D721Med (cell line): ENCODE measurements around the gene AUH.
A peak's percentile ranks its signal among the peaks of the same experiment; 100 is the strongest.

Experiments used
- DNase-seq: peaks from one replicate; pipeline ENCODE4 v3.0.0; 2011; ENCODE audit warnings: low spot score; ENCODE audit not compliant: insufficient read length
- FAIRE-seq: peaks from 2 replicates; lab custom pipeline; 2011; peaks lifted over from hg19 to GRCh38; lab: Jason Lieb, UNC
- CTCF ChIP-seq: IDR thresholded peaks from 2 replicates; pipeline ENCODE4 v1.5.1; 2012; ENCODE audit warnings: mild to moderate bottlenecking, control low read depth; ENCODE audit not compliant: insufficient read depth; ENCODE audit errors: missing control alignments

Gene AUH

GRCh38 chr9:91269907-91270491, 91.7 kb downstream of the AUH start:
- no peak for FAIRE-seq
- TF ChIP-seq CTCF = no peak
- no peak for DNase-seq

- peak; percentile 66 for FAIRE-seq
- TF ChIP-seq CTCF = no peak
- DNase-seq = no peak
Measured at GRCh38 chr9:91266448-91266847, 95.3 kb downstream of the AUH start.

DNA sequence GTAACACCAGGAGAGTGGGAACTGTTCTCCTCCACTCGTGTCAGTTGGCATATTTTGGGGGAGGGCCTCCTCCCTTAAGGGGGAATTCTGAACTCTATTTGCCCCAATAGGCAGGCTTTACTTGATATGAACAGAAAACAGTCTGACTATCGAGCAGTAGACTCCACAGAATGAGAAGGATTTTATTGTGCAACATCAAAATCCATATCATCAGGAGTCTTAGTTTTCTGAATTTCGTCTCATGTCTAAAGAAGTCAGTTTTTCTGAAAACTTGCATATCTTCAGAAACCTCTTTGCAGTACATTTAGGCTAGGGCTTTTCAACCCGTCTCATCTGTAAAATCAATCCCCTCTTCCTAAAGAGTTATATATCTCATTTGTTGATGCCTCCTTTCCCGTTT, 96.2 kb downstream of the AUH start:
- DNase-seq (no peak), FAIRE-seq (no peak)
- no peak for TF ChIP-seq CTCF

- TF ChIP-seq CTCF = no peak
- DNase-seq = no peak
- no peak for FAIRE-seq
Measured at GRCh38 chr9:91261417-91261816, 100.3 kb downstream of the AUH start.

DNA sequence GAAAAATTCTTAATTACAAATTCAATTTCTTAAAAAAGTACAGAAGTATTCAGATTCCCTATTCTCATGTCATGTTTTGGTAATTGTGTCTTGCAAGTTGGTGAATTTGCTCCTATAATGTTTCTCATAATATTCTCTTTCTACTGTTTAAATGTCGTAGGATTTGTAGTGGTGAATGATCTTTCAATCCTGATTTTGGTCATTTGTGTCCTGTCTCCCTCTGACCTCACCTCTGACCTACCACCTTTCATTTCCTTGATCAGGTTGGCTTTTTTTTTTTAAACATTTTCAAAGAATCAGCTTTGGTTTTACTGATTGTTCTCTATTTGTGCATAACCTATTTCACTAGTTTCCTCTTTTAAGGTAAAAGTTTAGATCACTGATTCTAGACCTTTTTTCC, 102.6 kb downstream of the AUH start:
- TF ChIP-seq CTCF = no peak
- FAIRE-seq (no peak), DNase-seq (no peak)

GRCh38 chr9:91258451-91258850, 103.3 kb downstream of the AUH start:
- DNase-seq (no peak), FAIRE-seq (no peak)
- TF ChIP-seq CTCF = no peak

- DNase-seq (no peak), FAIRE-seq (no peak)
- TF ChIP-seq CTCF = no peak
Measured at GRCh38 chr9:91256235-91256634, 105.5 kb downstream of the AUH start.
